Neural cell (in vitro differentiated cells): ENCODE data around the gene USP32.

Source experiments
- EP300 ChIP-seq: fragments of 450-650 bp; conservative IDR thresholded peaks from 2 replicates; pipeline ENCODE4 v1.6.1; 2014; ENCODE audit warnings: antibody characterized with exemption, mild to moderate bottlenecking, moderate library complexity; ENCODE audit not compliant: poor library complexity, severe bottlenecking
- EZH2 ChIP-seq: fragments of 200-600, 300-800 bp; shearing (Covaris generic), sonication (generic); IDR thresholded peaks from 2 replicates; pipeline ENCODE4 v1.6.1; 2014; ENCODE audit warnings: antibody characterized with exemption, low read length, borderline replicate concordance, mild to moderate bottlenecking; ENCODE audit not compliant: insufficient read depth, poor library complexity, severe bottlenecking
- MXI1 ChIP-seq: fragments of 450-650 bp; conservative IDR thresholded peaks from 2 replicates; pipeline ENCODE4 v1.6.1; 2014; ENCODE audit warnings: antibody characterized with exemption, mild to moderate bottlenecking; ENCODE audit not compliant: poor library complexity, severe bottlenecking
- POLR2AphosphoS5 ChIP-seq: IDR thresholded peaks from 2 replicates; pipeline ENCODE4 v1.6.1; 2012
- RAD21 ChIP-seq: fragments of 450-650 bp; conservative IDR thresholded peaks from 2 replicates; pipeline ENCODE4 v1.6.1; 2014; ENCODE audit warnings: antibody characterized with exemption, mild to moderate bottlenecking, moderate library complexity
- TF ChIP-seq, protein P1 (sequence below): fragments of 450-650 bp; IDR thresholded peaks from 2 replicates; pipeline ENCODE4 v1.5.1; 2014; ENCODE audit warnings: antibody characterized with exemption, mild to moderate bottlenecking, moderate library complexity; ENCODE audit not compliant: poor library complexity, severe bottlenecking
- TF ChIP-seq, protein P2 (sequence below): IDR thresholded peaks from 2 replicates; pipeline ENCODE4 v1.6.1; 2012; ENCODE audit warnings: borderline replicate concordance

DNA sequence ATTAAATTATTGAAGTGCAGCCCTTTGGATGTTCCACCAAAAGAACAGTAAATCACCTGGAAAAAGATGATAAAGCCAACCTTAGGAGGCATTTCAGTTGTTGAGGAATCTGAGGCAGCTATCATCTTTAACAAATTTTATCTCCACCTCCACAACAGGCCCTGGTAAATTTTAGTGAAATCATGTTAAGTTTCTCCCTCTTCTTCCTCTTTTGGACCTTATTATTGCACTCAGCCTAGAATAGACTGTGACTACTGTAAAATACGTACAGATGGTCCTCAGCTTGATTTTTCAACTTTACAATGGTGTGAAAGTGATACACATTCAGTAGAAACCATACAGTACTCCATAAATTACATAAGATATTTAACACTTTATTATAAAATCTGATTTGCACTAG is 90.3 kb downstream of the USP32 start:
- TF ChIP-seq, protein P1, sequence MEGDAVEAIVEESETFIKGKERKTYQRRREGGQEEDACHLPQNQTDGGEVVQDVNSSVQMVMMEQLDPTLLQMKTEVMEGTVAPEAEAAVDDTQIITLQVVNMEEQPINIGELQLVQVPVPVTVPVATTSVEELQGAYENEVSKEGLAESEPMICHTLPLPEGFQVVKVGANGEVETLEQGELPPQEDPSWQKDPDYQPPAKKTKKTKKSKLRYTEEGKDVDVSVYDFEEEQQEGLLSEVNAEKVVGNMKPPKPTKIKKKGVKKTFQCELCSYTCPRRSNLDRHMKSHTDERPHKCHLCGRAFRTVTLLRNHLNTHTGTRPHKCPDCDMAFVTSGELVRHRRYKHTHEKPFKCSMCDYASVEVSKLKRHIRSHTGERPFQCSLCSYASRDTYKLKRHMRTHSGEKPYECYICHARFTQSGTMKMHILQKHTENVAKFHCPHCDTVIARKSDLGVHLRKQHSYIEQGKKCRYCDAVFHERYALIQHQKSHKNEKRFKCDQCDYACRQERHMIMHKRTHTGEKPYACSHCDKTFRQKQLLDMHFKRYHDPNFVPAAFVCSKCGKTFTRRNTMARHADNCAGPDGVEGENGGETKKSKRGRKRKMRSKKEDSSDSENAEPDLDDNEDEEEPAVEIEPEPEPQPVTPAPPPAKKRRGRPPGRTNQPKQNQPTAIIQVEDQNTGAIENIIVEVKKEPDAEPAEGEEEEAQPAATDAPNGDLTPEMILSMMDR, result no peak
- no peak for TF ChIP-seq POLR2AphosphoS5
- TF ChIP-seq RAD21, result no peak
- TF ChIP-seq, protein P2, sequence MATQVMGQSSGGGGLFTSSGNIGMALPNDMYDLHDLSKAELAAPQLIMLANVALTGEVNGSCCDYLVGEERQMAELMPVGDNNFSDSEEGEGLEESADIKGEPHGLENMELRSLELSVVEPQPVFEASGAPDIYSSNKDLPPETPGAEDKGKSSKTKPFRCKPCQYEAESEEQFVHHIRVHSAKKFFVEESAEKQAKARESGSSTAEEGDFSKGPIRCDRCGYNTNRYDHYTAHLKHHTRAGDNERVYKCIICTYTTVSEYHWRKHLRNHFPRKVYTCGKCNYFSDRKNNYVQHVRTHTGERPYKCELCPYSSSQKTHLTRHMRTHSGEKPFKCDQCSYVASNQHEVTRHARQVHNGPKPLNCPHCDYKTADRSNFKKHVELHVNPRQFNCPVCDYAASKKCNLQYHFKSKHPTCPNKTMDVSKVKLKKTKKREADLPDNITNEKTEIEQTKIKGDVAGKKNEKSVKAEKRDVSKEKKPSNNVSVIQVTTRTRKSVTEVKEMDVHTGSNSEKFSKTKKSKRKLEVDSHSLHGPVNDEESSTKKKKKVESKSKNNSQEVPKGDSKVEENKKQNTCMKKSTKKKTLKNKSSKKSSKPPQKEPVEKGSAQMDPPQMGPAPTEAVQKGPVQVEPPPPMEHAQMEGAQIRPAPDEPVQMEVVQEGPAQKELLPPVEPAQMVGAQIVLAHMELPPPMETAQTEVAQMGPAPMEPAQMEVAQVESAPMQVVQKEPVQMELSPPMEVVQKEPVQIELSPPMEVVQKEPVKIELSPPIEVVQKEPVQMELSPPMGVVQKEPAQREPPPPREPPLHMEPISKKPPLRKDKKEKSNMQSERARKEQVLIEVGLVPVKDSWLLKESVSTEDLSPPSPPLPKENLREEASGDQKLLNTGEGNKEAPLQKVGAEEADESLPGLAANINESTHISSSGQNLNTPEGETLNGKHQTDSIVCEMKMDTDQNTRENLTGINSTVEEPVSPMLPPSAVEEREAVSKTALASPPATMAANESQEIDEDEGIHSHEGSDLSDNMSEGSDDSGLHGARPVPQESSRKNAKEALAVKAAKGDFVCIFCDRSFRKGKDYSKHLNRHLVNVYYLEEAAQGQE, result no peak
- TF ChIP-seq EZH2, result no peak
- no peak for TF ChIP-seq MXI1
- TF ChIP-seq EP300, result no peak
